ENCODE data around the gene MAP7D1. TPM values are rescaled to one million over a fixed set of nuclear protein-coding genes. Genes with fewer than 3 reads are reported as not detected.

Gene MAP7D1
- polyA plus RNA-seq, 1 of the 3 experiments (the other 2 are of a cell fraction) = 69.9 TPM

DNA sequence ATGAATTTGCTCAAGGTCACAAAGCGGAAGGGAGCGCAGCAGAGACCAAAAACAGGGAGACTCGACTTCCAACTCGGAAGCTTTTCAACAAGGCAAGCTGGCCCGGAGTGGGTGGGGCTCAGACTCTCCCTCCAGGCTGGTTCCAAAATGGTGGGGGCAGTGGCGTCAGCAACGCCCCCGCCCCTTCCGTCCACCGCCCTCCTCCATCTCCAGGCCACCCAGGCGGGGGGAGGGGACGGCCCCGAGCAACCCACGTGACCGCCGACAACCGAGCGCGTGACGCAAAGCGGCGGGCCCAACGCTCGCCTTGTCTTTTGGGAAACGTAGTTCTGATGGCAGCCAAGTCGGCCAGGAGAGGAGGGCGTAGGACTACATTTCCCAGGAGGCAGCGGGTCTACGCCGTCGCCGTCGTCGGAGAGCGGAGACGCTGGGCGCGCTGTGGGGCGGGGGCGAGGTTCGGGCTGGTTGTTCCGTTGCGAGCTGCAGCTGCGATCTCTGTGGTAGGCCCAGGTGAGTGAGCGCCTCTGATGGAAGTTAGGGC is 68.1 kb downstream of the MAP7D1 start, which contains the start of gene THRAP3:
TSS of gene THRAP3 (plus strand) at position 448 of the 541 bp plus-strand sequence. CDS start 58,121 bp downstream, outside the sequence.
- Histone ChIP-seq H3K4me2 (peak within 1 kb of the TSS; percentile 83), H3K4me3 (ENCODE audit: low read depth in 2 of 2, low read length in 1 of 2) (peak within 1 kb of the TSS; percentile 69 to 77), H3K79me2 (ENCODE audit: insufficient read depth) (peaks cover 47% of the 10 kb centered on the region), H3K4me1 (ENCODE audit: control insufficient read depth in 1 of 2, insufficient read depth in 2 of 2, low read depth in 1 of 2, low read length in 1 of 2) (peaks cover 8 to 9% of the 10 kb centered on the region in 2 experiments; a peak in 2 of 4 replicates), H3F3A (replicated peaks; ENCODE audit: insufficient read depth) (peaks cover 13% of the 10 kb centered on the region), H3K9me2 (no peaks in the 10 kb centered on the region), H3K27me3 (ENCODE audit: insufficient read depth) (no peaks in the 10 kb centered on the region), H4K20me1 (ENCODE audit: insufficient read depth) (peaks cover 43% of the 10 kb centered on the region), H3K36me3 (replicated peaks in 1 of 2; ENCODE audit: control insufficient read depth in 1 of 2, insufficient read depth in 2 of 2, low read length in 1 of 2) (peaks cover 0 to 31% of the 10 kb centered on the region in 2 experiments), H3K27ac (ENCODE audit: low read depth in 2 of 2, low read length in 1 of 2) (peak within 1 kb of the TSS; percentile 91 to 97), H3K9ac (peak within 1 kb of the TSS; percentile 91), H3K9me3 (no peaks in the 10 kb centered on the region), H2AFZ (ENCODE audit: low read depth) (peak within 1 kb of the TSS; percentile 90)
- CTCF ChIA-PET = interaction anchor here (0.6 to 2.4 kb wide), 10 partner anchors 9 to 78 kb away, joined by 3 to 12 read pairs (median 4); partner anchors contain the start of genes MAP7D1 and TRAPPC3
- WGBS (ENCODE audit: low lambda C conversion rate) = 1% methylated on average over 16 of the region's 45 CpGs
- POLR2A ChIA-PET = interaction anchor here (0.7 to 1.6 kb wide), 6 partner anchors 36 to 130 kb away, joined by 3 to 5 read pairs (median 3); partner anchors contain the start of genes MAP7D1 and TRAPPC3
- peak; percentile 70 for TF ChIP-seq TAF1 (IDR thresholded peaks at IDR 0.05; ENCODE audit: borderline replicate concordance, low read depth, low read length)
- TF ChIP-seq MXI1 (IDR thresholded peaks at IDR 0.05; ENCODE audit: low read depth, low read length) = no peak; the same call in 1 of the 2 replicates
- peak; percentile 71; the same call in 1 of the 2 replicates for TF ChIP-seq YY1 (IDR thresholded peaks at IDR 0.05; ENCODE audit: low read depth)
- TF ChIP-seq, protein P1, sequence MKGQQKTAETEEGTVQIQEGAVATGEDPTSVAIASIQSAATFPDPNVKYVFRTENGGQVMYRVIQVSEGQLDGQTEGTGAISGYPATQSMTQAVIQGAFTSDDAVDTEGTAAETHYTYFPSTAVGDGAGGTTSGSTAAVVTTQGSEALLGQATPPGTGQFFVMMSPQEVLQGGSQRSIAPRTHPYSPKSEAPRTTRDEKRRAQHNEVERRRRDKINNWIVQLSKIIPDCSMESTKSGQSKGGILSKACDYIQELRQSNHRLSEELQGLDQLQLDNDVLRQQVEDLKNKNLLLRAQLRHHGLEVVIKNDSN (IDR thresholded peaks at IDR 0.05; ENCODE audit: borderline replicate concordance, low read depth) = peak; percentile 99
- TF ChIP-seq SMC3 (IDR thresholded peaks at IDR 0.05; ENCODE audit: low read depth, low read length) = no peak
- TF ChIP-seq, protein P2, sequence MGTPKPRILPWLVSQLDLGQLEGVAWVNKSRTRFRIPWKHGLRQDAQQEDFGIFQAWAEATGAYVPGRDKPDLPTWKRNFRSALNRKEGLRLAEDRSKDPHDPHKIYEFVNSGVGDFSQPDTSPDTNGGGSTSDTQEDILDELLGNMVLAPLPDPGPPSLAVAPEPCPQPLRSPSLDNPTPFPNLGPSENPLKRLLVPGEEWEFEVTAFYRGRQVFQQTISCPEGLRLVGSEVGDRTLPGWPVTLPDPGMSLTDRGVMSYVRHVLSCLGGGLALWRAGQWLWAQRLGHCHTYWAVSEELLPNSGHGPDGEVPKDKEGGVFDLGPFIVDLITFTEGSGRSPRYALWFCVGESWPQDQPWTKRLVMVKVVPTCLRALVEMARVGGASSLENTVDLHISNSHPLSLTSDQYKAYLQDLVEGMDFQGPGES (IDR thresholded peaks at IDR 0.05; ENCODE audit: low read depth, low read length) = no peak
- TF ChIP-seq, protein P3, sequence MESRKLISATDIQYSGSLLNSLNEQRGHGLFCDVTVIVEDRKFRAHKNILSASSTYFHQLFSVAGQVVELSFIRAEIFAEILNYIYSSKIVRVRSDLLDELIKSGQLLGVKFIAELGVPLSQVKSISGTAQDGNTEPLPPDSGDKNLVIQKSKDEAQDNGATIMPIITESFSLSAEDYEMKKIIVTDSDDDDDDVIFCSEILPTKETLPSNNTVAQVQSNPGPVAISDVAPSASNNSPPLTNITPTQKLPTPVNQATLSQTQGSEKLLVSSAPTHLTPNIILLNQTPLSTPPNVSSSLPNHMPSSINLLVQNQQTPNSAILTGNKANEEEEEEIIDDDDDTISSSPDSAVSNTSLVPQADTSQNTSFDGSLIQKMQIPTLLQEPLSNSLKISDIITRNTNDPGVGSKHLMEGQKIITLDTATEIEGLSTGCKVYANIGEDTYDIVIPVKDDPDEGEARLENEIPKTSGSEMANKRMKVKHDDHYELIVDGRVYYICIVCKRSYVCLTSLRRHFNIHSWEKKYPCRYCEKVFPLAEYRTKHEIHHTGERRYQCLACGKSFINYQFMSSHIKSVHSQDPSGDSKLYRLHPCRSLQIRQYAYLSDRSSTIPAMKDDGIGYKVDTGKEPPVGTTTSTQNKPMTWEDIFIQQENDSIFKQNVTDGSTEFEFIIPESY (IDR thresholded peaks at IDR 0.05; ENCODE audit: borderline replicate concordance, low read depth) = no peak
- peak; percentile 48; the same call in 1 of the 2 replicates for TF ChIP-seq SIN3A (IDR thresholded peaks at IDR 0.05; ENCODE audit: borderline replicate concordance, low read depth, low read length)
- TF ChIP-seq, protein P4, sequence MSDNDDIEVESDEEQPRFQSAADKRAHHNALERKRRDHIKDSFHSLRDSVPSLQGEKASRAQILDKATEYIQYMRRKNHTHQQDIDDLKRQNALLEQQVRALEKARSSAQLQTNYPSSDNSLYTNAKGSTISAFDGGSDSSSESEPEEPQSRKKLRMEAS (IDR thresholded peaks at IDR 0.05; ENCODE audit: low read depth) = 0 out of 2 replicates have a peak, but pooled peaks have one; percentile 24
- peak; percentile 8 to 38; a peak in 1 of 4 replicates for TF ChIP-seq EP300 (IDR thresholded peaks at IDR 0.05; ENCODE audit: borderline replicate concordance in 1 of 2, low read depth in 1 of 2, low read length in 1 of 2)
- TF ChIP-seq EZH2phosphoT487 (IDR thresholded peaks at IDR 0.05; ENCODE audit: borderline replicate concordance, low read depth) = no peak
- peak; percentile 47; the same call in 1 of the 2 replicates for TF ChIP-seq TCF12 (IDR thresholded peaks at IDR 0.05)
- TF ChIP-seq CHD2 (IDR thresholded peaks at IDR 0.05; ENCODE audit: low read length, partially characterized antibody) = peak; percentile 94
- TF ChIP-seq, protein P5, sequence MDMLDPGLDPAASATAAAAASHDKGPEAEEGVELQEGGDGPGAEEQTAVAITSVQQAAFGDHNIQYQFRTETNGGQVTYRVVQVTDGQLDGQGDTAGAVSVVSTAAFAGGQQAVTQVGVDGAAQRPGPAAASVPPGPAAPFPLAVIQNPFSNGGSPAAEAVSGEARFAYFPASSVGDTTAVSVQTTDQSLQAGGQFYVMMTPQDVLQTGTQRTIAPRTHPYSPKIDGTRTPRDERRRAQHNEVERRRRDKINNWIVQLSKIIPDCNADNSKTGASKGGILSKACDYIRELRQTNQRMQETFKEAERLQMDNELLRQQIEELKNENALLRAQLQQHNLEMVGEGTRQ (IDR thresholded peaks at IDR 0.05; ENCODE audit: borderline replicate concordance, low read depth, low read length) = peak; percentile 92
- 0 out of 2 replicates have a peak, but pooled peaks have one; percentile 37 for TF ChIP-seq FOXJ3 (CRISPR knock-in tag; IDR thresholded peaks at IDR 0.05)
- peak; percentile 90 for TF ChIP-seq POLR2AphosphoS5 (IDR thresholded peaks at IDR 0.05; ENCODE audit: low read depth, low read length)
- TF ChIP-seq, protein P6, sequence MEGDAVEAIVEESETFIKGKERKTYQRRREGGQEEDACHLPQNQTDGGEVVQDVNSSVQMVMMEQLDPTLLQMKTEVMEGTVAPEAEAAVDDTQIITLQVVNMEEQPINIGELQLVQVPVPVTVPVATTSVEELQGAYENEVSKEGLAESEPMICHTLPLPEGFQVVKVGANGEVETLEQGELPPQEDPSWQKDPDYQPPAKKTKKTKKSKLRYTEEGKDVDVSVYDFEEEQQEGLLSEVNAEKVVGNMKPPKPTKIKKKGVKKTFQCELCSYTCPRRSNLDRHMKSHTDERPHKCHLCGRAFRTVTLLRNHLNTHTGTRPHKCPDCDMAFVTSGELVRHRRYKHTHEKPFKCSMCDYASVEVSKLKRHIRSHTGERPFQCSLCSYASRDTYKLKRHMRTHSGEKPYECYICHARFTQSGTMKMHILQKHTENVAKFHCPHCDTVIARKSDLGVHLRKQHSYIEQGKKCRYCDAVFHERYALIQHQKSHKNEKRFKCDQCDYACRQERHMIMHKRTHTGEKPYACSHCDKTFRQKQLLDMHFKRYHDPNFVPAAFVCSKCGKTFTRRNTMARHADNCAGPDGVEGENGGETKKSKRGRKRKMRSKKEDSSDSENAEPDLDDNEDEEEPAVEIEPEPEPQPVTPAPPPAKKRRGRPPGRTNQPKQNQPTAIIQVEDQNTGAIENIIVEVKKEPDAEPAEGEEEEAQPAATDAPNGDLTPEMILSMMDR (IDR thresholded peaks at IDR 0.05) = no peak
- TF ChIP-seq RCOR1 (IDR thresholded peaks at IDR 0.05; ENCODE audit: low read length) = no peak
- TF ChIP-seq GABPA (IDR thresholded peaks at IDR 0.05; ENCODE audit: low read depth) = peak; percentile 64
- TF ChIP-seq, protein P7, sequence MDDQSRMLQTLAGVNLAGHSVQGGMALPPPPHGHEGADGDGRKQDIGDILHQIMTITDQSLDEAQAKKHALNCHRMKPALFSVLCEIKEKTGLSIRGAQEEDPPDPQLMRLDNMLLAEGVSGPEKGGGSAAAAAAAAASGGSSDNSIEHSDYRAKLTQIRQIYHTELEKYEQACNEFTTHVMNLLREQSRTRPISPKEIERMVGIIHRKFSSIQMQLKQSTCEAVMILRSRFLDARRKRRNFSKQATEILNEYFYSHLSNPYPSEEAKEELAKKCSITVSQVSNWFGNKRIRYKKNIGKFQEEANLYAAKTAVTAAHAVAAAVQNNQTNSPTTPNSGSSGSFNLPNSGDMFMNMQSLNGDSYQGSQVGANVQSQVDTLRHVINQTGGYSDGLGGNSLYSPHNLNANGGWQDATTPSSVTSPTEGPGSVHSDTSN (IDR thresholded peaks at IDR 0.05) = no peak
- DNase-seq = peak; percentile 97

Measured in SK-N-SH (cell line).